ENCODE measurements around the gene FXYD5.

The FXYD5 gene

DNA sequence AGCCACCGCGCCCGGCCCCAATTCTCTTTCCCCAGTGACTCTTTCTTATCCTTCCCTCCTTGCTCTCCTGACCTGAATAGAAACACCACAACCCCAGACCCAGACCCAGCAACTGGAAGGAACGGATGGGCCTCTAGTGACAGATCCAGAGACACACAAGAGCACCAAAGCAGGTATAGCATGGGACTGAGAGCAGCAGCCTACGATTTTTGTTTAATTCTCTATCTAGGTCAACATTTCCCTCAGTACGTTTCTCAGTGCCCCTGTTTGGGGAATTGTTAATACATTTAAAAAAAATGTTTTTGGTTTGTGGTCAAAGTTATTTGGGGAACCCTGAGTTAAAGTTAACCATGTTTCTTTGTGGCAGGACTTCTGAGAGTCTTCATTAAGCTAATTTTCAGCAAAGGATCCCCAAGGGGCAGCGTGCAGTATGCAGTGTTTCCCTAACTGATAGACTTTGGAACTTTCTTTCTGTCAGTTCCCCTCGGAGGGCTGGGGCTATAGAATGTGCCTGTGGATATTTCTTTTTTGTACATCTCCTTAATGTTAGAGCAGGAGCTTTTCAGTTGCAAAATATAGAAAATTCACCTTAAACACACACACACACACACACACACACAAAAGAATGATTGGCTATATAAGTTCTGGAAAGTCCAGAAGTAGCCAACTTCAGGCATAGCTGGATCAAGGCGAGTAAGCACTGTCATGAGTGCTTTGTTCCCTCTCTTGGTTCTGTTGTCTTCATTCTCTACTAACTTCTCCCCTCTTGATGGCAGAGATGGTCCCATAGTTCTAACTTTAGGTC is 6.3 kb downstream of the FXYD5 start:
- DNase-seq = no peak

DNA sequence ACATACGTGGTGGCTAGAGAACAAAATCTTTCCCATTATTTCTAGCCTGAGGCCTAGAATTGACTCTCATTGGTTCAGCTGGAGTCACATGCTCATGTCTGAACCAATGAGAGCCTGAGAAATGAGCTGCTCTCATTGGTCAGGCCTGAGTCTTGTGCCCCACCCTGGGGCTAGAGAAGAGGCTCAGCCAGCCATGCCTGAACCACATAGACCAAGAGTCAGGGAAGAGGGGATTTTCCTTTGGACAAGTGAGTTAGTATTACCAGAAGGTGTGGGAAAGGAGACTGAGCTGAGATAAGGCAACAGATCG is 6.9 kb downstream of the FXYD5 start:
- no peak for DNase-seq

DNA sequence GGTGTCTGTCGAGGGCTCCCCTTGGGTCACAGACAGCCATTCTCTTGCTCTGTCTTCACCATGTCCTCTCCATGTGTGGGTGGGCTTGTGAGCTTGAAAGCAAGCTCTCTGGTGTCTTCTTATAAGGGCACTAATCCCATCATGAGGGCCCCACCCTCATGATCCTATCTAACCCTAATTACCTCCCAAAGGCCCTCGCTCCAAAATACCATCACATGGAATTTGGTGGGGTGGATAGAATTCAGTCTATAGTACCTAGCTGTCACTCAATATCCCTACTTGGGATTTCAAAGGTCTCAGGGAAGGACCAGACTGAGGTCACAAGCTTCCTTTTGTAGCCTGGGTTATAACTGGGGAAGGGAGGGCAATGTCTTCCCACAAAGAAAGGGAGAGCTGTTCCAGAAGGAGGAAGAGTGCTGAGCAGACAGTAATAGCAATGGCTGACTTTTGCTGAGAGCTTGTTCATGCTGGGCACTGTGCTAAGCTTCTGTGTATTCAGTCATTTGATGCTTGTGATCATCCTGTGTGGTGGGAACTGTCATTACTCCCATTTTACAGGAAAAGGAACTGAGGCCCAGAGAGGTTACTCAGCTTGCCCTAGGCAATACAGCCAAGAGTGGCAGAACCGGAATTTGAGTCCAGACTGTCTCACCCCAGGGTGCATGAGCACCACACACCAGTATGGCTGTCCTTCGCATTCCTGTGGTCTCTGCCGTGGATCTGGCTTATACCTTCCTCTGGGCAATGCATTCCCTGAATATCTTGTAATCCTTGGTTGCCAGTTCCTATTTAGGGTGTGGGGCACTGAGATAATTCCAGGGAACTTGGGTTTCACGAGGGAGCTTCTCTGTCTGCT is 8.2 kb downstream of the FXYD5 start:
- DNase-seq = no peak

- DNase-seq = no peak
Measured at GRCh38 chr19:35164418-35164817, 9.9 kb downstream of the FXYD5 start.

DNA sequence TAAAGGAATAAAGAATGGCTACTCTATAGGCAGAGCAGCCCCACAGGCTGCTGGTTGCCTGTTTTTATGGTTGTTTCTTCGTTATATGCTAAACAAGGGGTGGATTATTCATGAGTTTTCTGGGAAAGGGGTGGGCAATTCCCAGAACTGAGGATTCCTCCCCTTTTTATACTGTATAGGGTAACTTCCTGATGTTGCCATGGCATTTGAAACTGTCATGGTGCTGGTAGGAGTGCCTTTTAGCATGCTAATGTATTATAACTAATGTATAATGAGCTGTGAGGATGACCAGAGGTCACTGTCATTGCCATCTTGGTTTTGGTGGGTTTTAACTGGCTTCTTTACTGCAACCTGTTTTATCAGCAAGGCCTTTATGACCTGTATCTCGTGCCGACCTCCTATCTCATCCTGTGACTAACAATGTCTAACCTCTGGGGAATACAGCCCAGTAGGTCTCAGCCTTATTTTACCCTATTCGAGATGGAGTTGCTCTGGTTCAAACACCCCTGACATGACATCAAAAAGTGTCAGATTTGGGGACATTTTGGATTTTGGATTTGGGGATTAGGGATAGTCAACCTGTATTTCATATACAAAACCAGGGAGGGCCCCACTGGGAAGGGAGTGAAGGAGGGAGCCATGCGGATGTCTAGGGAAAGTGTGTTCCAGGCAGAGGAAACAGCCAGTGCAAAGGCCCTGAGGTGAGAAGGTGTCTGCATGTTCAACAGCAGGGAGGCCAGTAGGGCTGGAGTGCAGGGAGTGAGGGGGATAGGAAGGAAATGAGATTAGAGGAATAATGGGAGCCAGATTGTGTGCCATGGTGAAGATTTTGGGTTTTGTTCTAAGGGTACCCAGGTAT is 10.9 kb downstream of the FXYD5 start:
- no peak for DNase-seq

GRCh38 chr19:35166100-35167063 is 11.8 kb downstream of the FXYD5 start:
- no peak for DNase-seq

DNA sequence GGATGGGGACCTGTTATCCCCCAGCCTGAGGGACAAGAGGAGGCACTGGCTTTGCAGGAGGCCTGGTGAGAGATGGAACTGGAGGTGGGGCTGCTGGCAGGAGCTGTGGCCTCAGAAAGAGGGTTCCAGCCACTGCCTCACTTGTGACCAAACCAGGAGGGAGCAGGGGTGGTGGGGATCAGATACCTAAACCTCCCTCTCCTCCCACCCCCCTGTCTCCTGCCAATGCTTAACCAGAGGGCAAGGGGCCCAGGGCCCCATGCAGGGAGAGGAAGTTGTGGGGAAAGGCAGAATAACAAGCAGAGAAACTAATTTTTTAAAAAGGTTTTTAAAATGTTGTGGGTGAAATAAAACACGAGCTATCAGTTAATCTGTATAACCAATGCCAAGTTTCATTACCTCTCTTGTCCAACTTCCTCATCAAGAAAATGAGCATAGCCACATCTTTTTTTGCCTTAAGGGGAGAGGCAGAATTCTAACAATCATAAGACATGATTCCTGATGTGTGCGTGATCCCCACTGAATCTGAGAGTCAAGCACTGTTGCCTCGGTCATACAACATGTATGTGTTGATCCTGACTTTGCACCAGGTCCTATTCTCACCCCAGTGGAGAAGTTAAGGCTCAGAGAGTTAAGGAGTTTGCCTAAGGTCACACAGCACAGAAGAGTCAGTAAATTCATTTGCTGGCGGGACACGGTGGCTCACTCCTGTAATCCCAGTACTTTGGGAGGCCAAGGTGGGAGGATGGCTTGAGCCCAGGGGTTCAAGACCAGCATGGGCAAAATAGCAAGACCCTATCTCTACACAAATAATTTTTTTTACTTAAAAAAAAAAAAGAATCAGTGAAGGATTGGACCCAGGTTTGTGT is 12.9 kb downstream of the FXYD5 start:
- DNase-seq = no peak

- no peak for DNase-seq
Measured at GRCh38 chr19:35168196-35168595, 13.7 kb downstream of the FXYD5 start.

GRCh38 chr19:35169221-35169995 is 14.9 kb downstream of the FXYD5 start:
- DNase-seq = no peak

- DNase-seq = no peak
Measured at GRCh38 chr19:35170359-35171061, 16.0 kb downstream of the FXYD5 start.

GRCh38 chr19:35171730-35172129 is 17.2 kb downstream of the FXYD5 start:
- DNase-seq = no peak

DNA sequence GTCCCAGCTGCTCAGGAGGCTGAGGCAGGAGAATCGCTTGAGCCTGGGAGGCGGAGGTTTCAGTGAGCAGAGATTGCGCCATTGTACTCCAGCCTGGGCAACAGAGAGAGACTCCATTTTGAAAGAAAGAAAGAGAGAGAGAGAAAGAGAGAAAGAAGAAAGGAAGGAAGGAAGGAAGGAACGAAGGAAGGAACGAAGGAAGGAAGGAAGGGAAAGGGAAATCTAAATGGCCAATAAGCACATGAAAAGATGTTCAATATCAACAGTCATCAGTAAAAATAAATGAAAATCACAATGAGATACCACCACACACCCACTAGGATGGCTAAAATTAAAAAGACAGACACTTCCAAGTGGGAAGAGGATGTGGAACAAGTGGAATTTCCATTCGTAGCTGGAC is 19.7 kb downstream of the FXYD5 start:
- DNase-seq = no peak

- no peak for DNase-seq
Measured at GRCh38 chr19:35176181-35176570, 21.6 kb downstream of the FXYD5 start.

GRCh38 chr19:35177377-35178274 is 23.1 kb downstream of the FXYD5 start:
- DNase-seq = no peak

- DNase-seq = no peak
Measured at GRCh38 chr19:35178701-35179100, 24.2 kb downstream of the FXYD5 start.

DNA sequence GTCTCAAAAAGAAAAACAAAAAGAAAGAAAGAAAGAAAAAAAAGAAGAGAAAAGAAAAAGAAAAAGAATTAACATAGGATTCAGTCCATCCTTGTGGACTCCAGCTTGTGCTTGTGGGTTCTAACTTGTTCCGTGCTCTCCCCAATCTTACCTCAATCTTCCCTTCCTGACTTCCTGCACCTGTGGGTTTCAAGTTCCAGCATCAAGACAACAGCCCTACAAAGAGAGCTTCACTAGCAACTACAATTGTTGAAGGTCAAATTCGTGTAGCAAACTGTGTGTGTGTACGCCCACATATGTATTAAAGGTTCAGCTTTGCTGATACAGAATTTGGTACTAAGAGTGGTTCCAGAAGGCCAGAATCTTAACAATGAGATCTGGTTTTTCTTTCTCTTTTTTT is 25.3 kb downstream of the FXYD5 start:
- DNase-seq = no peak

- DNase-seq = no peak
Measured at GRCh38 chr19:35181387-35181786, 26.9 kb downstream of the FXYD5 start.

DNA sequence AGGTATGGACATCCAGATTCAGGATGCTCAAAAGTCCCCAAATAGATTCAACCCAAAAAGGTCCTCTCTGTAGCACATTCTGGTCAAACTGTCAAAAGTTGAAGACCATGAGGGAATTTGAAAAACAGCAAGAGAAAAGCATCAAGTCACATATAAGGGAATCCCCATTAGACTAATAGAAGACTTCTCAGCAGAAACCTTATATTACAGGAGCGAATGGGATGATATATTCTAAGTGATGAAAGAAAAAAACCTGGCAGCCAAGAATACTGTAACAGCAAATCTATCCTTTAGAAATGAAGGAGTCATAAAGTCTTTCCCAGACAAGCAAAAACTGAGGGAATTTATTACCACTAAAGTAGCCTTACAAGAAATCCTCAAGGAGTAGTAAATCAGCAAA is 29.7 kb downstream of the FXYD5 start:
- no peak for DNase-seq

DNA sequence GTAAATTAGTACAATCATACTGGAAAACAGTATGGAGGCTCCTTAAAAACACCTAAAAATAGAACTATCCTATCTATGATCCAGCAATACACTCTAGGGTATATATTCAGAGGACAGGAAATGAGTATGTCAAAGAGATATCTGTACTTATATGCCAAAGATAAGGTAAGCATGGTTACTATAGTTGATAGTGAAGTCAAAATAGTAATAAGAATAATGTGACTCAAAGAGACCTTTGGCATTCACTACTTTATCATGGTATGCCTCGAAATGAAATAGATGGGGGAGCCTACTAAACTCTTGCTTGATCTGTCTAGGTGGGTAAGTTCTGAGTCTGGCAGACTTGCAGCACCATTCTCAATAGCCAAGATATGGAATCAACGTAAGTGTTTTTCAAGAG is 30.3 kb downstream of the FXYD5 start:
- no peak for DNase-seq
